Astrocyte of the cerebellum (primary cell): Measurements from ENCODE around the gene ATRNL1.
"Not testable (repeated sequence)": the region's sequence is repeated elsewhere in the genome, so short reads cannot be mapped to it uniquely, and the experiment has no call there.

Experiments
- DNase-seq: peaks from one replicate; pipeline ENCODE4 v3.0.0-alpha.2; 2011; ENCODE audit warnings: low read depth
- H3K4me3 ChIP-seq: 2 replicates; pipeline ENCODE4 v1.5.1; 2011; ENCODE audit warnings: mild to moderate bottlenecking, low read depth, low read length, moderate library complexity
- in situ Hi-C: cut with HindIII; loops from 2 replicates; pipeline ENCODE4 v1.10.0; 2017; ENCODE audit warnings: low sequenced_read_pairs
- TF ChIP-seq, protein P1 (sequence below): IDR thresholded peaks from 2 replicates; pipeline ENCODE4 v1.5.1; 2012; ENCODE audit warnings: low read length, low read depth, moderate library complexity, mild to moderate bottlenecking; ENCODE audit errors: missing control alignments

Gene ATRNL1

DNA sequence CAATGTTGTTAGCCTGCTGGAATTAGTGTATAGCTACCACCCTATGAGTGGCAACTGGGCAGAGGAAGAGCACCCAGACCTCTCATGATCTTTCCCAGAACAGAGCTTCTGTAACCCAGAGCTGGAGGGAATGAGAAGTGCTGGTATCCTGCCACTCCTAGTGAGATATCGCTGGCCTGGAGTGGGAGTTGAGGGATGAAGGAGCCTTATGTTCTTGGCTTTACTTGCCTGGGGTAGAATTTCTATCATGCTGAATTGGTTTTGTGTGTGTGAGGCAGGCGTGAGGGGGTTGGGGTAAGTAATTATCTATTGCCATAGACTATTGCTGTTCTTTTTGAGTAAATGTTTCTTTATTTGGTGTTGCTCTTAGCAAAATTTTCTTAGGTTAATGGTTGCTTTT lies 146.6 kb downstream of the ATRNL1 start:
- DNase-seq: no peak
- no peak overlapping the region for H3K4me3 ChIP-seq
- in situ Hi-C loops: no loop called here
- TF ChIP-seq, protein P1, sequence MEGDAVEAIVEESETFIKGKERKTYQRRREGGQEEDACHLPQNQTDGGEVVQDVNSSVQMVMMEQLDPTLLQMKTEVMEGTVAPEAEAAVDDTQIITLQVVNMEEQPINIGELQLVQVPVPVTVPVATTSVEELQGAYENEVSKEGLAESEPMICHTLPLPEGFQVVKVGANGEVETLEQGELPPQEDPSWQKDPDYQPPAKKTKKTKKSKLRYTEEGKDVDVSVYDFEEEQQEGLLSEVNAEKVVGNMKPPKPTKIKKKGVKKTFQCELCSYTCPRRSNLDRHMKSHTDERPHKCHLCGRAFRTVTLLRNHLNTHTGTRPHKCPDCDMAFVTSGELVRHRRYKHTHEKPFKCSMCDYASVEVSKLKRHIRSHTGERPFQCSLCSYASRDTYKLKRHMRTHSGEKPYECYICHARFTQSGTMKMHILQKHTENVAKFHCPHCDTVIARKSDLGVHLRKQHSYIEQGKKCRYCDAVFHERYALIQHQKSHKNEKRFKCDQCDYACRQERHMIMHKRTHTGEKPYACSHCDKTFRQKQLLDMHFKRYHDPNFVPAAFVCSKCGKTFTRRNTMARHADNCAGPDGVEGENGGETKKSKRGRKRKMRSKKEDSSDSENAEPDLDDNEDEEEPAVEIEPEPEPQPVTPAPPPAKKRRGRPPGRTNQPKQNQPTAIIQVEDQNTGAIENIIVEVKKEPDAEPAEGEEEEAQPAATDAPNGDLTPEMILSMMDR: no peak

DNA sequence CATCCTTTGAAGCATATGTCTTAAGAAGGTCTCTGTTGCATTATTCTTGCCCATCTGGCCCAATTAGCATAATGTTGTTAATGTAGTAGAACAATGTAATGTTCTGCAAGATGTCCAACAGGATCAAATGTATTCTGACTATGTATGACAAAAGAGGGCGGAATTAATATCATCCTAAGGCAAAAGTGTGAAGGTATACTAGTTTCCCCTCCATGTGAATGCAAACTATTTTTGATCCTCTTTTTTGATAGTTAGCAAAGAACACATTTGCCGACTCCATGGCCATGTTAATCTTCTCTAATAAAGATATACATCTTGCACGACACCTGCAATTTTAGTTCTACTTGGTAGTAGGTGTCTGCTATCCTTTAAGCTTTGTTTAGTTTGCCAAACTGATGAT lies 157.6 kb downstream of the ATRNL1 start:
- no peak for DNase-seq
- TF ChIP-seq, protein P1: no peak
- in situ Hi-C loops: no loop called here
- H3K4me3 ChIP-seq: no peak overlapping the region

DNA sequence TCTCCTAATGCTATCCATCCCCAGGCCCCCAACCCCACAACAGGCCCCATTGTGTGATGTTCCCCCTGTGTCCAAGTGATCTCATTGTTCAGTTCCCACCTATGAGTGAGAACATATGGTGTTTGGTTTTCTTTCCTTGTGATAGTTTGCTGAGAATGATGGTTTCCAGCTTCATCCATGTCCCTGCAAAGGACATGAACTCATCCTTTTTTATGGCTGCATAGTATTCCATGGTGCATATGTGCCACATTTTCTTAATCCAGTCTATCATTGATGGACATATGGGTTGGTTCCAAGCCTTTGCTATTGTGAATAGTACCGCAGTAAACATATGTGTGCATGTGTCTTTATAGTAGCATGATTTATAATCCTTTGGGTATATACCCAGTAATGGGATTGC lies 160.6 kb downstream of the ATRNL1 start:
- in situ Hi-C loops, DNase-seq: not testable (repeated sequence)

DNA sequence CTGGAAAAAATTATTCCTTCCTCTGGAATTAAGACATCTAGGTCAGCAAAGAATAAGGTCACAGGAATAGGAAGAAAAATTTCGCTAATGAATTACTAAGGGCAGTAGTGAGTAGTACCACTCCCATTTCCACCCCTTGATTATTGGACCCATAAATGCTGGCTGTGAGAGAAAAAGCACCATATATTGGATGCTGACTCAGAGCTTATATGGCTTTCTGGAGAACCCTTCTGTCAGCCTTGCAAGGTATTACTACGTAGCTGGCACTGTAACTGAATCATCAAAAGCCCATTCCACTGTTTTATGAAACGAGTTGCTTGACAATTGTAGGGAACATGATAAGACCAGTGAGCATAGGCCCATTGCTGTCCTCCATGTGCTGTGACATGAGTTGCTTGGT lies 179.3 kb downstream of the ATRNL1 start:
- DNase-seq: no peak
- no peak overlapping the region for H3K4me3 ChIP-seq
- in situ Hi-C loops: no loop called here
- TF ChIP-seq, protein P1: no peak

More for the DNA sequence above, 160.6 kb downstream of the ATRNL1 start:
- H3K4me3 ChIP-seq: not testable (repeated sequence)

- TF ChIP-seq, protein P1: no peak
- no peak overlapping the region for H3K4me3 ChIP-seq
- in situ Hi-C loops: no loop called here
- DNase-seq: no peak
Measured at GRCh38 chr10:115278294-115278693, 185.1 kb downstream of the ATRNL1 start.

DNA sequence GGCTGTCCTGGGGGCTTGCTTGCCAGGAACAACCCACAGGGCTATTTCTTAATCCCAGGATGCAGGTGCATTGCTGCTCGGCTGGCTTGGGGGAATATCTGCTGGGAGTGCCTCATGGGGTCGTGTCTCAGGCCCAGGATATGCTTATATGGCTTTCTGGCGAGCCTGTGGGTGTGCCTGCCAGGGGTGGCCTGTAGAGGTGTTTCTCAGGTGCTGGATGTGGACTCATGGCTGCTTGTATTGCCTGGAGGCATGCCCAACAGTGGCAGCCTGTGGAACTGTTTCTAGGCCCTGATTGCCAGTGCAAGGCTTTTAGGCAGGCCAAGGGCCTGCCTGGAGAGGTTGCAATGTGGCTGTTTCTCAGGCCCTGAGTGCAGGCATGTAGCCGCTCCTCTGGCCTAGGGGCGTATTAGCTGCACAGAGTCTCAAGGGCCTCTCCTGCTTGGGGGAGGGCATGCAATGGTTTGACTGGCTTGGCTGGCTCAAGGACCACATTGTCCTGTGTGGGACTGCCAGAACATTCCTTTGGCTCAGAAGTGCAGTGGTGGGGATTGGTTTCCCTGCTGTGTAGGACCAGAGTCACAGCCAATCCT lies 202.1 kb downstream of the ATRNL1 start:
- TF ChIP-seq, protein P1: no peak
- no peak for DNase-seq
- in situ Hi-C loops: no loop called here
- H3K4me3 ChIP-seq: no peak overlapping the region

GRCh38 chr10:115300080-115300479 lies 206.9 kb downstream of the ATRNL1 start:
- no peak for DNase-seq
- in situ Hi-C loops: no loop called here
- H3K4me3 ChIP-seq: no peak overlapping the region
- TF ChIP-seq, protein P1: no peak

DNA sequence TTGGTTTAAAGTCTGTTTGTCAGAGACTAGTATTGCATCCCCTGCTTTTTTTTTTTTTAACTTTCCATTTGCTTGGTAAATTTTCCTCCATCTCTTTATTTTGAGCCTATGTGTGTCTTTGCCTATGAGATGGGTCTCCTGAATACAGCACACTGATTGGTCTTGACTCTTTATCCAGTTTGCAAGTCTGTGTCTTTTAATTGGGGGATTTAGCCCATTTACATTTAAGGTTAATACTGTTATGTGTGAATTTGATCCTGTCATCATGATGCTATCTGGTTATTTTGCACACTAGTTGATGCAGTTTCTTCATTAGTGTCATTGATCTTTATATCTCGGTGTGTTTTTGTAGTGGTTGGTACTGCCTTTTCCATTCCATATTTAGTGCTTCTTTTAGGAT lies 226.5 kb downstream of the ATRNL1 start:
- in situ Hi-C loops, H3K4me3 ChIP-seq: not testable (repeated sequence)

More for the DNA sequence above, 226.5 kb downstream of the ATRNL1 start:
- not testable (repeated sequence) for DNase-seq
